Thyroid gland (tissue), 4 donors: ENCODE data around the gene EHMT1. TPM values are rescaled to one million over a fixed set of nuclear protein-coding genes. Genes with fewer than 3 reads are reported as not detected.
A peak's percentile ranks its signal among the peaks of the same experiment; 100 is the strongest.

ENCODE experiments used
- DNase-seq, 2 donors: peaks; one replicate each; pipeline ENCODE4 v3.0.0-alpha.2; 2019
- H3K27ac ChIP-seq, 3 donors: fragments of 200-600 bp; sonication (generic); 1 replicate in 2 of 3; 2 replicates in 1 of 3; pipeline ENCODE4 v1.5.1; 2016 to 2019; ENCODE audit warnings: mild to moderate bottlenecking in 1 of 3, moderate library complexity in 1 of 3
- H3K27me3 ChIP-seq: fragments of 200-600 bp; sonication (generic); one replicate; pipeline ENCODE4 v1.5.1; 2019
- H3K36me3 ChIP-seq, 2 donors: fragments of 200-600 bp; sonication (generic); one replicate each; pipeline ENCODE4 v1.5.1; 2016 to 2019
- H3K4me1 ChIP-seq, 2 donors: fragments of 200-600 bp; sonication (generic); one replicate each; pipeline ENCODE4 v1.5.1; 2017 to 2019
- H3K4me3 ChIP-seq, 3 donors: fragments of 200-600 bp; sonication (generic); replicated peaks in 1 of 3; 1 replicate in 2 of 3; 2 replicates in 1 of 3; pipeline ENCODE4 v1.5.1; 2016; ENCODE audit warnings: mild to moderate bottlenecking in 1 of 3
- H3K9me3 ChIP-seq: fragments of 200-600 bp; sonication (generic); one replicate; pipeline ENCODE4 v1.5.1; 2017
- CTCF ChIP-seq, 6 experiments: fragments of 200-600 bp in 3 of 6; fragments of 450-650 bp in 3 of 6; sonication (generic) in 3 of 6; IDR thresholded peaks; one replicate each; pipeline ENCODE4 v1.5.1; 2016 to 2019; ENCODE audit warnings: antibody characterized with exemption in 6 of 6, mild to moderate bottlenecking in 2 of 6, inconsistent platforms in 1 of 6, moderate library complexity in 1 of 6
- POLR2A ChIP-seq, 2 donors: fragments of 450-650 bp; IDR thresholded peaks; one replicate each; pipeline ENCODE4 v1.6.1; 2017; ENCODE audit warnings: antibody characterized with exemption in 2 of 2, mild to moderate bottlenecking in 2 of 2, moderate library complexity in 1 of 2
- WGBS, 2 donors: methylation state at CpG; one replicate each; pipeline ENCODE4 v1.1.5; 2017; 5-methylcytosine and 5-hydroxymethylcytosine counted together
- intact Hi-C: fragments of 100-400 bp; cut with DNase I; formaldehyde crosslinking; loops from one replicate; pipeline ENCODE4 v1.15.1; 2023
- total RNA-seq, 4 donors: library from RNA; depleted of rRNA; stranded (reverse); fragments of >200 nt; gene quantifications; one replicate each; pipeline ENCODE4 v1.2.3, GENCODE V29; 2016

Gene EHMT1
- total RNA-seq, 4 donors from 2014 or later = 56.8 to 99.5 (median 94.4) TPM

GRCh38 chr9:137607141-137607857, 11.5 kb upstream of the EHMT1 start:
- no peak for DNase-seq
- TF ChIP-seq POLR2A (IDR thresholded peaks at IDR 0.05) = no peak
- TF ChIP-seq CTCF (IDR thresholded peaks at IDR 0.05) = no peak

DNA sequence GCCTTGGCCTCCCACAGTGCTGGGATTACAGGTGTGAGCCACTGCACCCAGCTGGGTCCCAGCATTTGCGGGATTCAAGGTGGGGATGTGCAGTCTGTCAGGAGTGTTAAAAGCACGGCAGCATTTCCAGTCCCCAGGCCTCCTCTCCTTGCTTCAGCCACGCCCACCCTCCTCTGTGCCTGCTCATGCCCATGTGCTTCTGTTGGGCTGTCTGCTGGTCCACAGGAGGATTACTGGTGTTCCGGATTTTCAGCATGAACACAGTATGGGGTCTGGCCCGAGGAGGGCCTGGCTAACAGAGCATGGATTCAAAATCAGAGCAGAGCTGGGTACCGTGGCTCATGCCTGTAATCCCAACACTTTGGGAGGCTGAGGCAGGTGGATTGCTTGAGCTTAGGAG, 7.9 kb upstream of the EHMT1 start:
- peak overlapping the region in 2 of 3 donors; percentile 67 to 82 for H3K27ac ChIP-seq

More at GRCh38 chr9:137607141-137607857, 11.5 kb upstream of the EHMT1 start:
- Histone ChIP-seq H3K9me3 (no peaks in the 10 kb centered on the region), H3K27me3 (no peaks in the 10 kb centered on the region), H3K36me3 (no peaks in the 10 kb centered on the region), H3K4me1 (peaks cover 35 to 42% of the 10 kb centered on the region in 2 donors), H3K4me3 (peak overlapping the region in 1 of 3 donors; percentile 86), H3K27ac (no peak overlapping the region)
- WGBS, 2 donors = 51 to 55% methylated on average over 13 to 14 of the region's 17 CpGs
- intact Hi-C loops = no loop called here

DNA sequence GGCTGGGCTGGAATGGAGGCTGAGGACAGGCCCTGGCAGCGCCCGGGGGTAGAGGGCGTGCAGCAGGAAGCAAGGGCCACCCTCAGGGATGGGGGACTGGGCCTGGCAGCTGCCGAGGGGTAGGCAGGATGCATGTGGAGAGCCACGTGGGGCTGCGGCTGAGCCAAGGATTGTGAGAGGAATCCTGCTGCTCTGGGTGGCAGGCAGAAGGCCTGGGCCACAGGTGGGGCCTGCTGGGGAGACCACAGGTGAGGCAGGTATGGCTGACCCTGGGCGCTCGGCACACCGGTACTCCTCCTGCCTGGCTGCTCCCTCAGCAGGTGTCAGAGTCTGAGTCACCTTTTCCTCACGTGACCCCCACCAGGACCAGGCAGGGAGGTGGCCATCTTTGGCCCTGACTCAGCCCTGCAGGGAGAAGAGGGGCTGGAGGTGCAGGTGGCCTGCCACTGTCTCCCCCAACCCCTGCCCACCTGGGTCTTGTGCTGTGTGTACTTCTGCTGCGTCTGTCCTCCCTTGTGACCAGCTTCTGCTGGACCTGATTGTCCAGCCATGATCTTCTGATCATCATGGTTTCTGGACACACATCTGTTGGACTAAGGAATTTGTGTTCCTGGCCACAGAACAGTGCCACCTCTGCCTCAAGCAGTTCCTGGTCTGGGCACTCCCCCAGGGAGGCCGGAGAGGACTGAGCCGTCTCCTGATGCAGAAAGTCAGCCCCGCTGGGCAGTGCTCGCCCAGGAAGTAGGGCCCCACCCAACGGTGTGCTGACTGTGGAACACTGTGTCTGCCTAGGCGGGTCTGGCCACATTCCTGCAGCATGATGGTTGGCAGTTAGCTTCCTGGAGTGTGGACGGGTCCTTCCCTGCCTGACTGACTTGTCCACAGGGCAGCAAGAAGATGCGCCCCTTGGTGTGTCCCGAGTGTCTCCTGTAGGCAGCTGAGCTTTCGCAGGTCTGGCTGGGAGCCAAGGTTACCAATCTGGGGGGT, 6.9 kb upstream of the EHMT1 start:
- Histone ChIP-seq H3K9me3 (no peaks in the 10 kb centered on the region), H3K27ac (peak overlapping the region; percentile 67 to 82 (median 82)), H3K36me3 (peaks cover 20 to 24% of the 10 kb centered on the region in 2 donors), H3K4me1 (peaks cover 28 to 38% of the 10 kb centered on the region in 2 donors), H3K4me3 (no peak overlapping the region), H3K27me3 (no peaks in the 10 kb centered on the region)
- peak; percentile 95 to 96 for DNase-seq
- 42 to 49% methylated on average over 12 to 13 of the region's 21 CpGs for WGBS, 2 donors
- no peak for TF ChIP-seq CTCF (IDR thresholded peaks at IDR 0.05)
- TF ChIP-seq POLR2A (IDR thresholded peaks at IDR 0.05) = peak in 1 of 2 donors; percentile 56
- intact Hi-C loops = loop anchor here (10.0 kb wide), 1 partner anchor 57 kb away; the partner anchor contains the start of genes MRPL41 and PNPLA7

More for the DNA sequence above, 7.9 kb upstream of the EHMT1 start:
- peaks cover 34 to 46% of the 10 kb centered on the region in 2 donors for H3K4me1 ChIP-seq
- H3K36me3 ChIP-seq = peaks cover 20 to 24% of the 10 kb centered on the region in 2 donors
- H3K4me3 ChIP-seq = no peak overlapping the region
- no peak for DNase-seq
- 86 to 87% methylated on average over 4 to 6 of the region's 6 CpGs for WGBS, 2 donors
- no peaks in the 10 kb centered on the region for H3K9me3 ChIP-seq
- TF ChIP-seq CTCF (IDR thresholded peaks at IDR 0.05) (no peak), POLR2A (IDR thresholded peaks at IDR 0.05) (no peak)
- intact Hi-C loops = loop anchor here (10.0 kb wide), 1 partner anchor 56 kb away; the partner anchor contains the start of genes MRPL41 and PNPLA7
- H3K27me3 ChIP-seq = no peaks in the 10 kb centered on the region

GRCh38 chr9:137612741-137613142, 6.1 kb upstream of the EHMT1 start:
- peaks cover 20 to 24% of the 10 kb centered on the region in 2 donors for H3K36me3 ChIP-seq
- 40% methylated on average over 1 of the region's 8 CpGs; no CpG with 5 or more reads in 1 of the 2 donors for WGBS, 2 donors
- H3K9me3 ChIP-seq = no peaks in the 10 kb centered on the region
- intact Hi-C loops = loop anchor here (10.0 kb wide), 1 partner anchor 58 kb away; the partner anchor contains the start of genes MRPL41 and PNPLA7
- H3K27ac ChIP-seq = peak overlapping the region; percentile 67 to 82 (median 82)
- no peaks in the 10 kb centered on the region for H3K27me3 ChIP-seq
- H3K4me3 ChIP-seq = no peak overlapping the region
- DNase-seq = no peak
- H3K4me1 ChIP-seq = peaks cover 25 to 37% of the 10 kb centered on the region in 2 donors
- no peak for TF ChIP-seq CTCF (IDR thresholded peaks at IDR 0.05)
- TF ChIP-seq POLR2A (IDR thresholded peaks at IDR 0.05) = no peak
